SU-DHL-6 (cell line): ENCODE data around the gene ZNF710.

Experiments
- H2AFZ ChIP-seq: fragments of 200-600 bp; sonication (generic); 2 replicates; pipeline ENCODE4 v1.6.1; 2014; ENCODE audit warnings: low read depth, mild to moderate bottlenecking, moderate library complexity, mixed read lengths, antibody characterized with exemption, low read length; ENCODE audit not compliant: severe bottlenecking
- H3F3A ChIP-seq: fragments of 200-600 bp; shearing (Covaris generic); 2 replicates; pipeline ENCODE4 v1.6.0; 2016; ENCODE audit warnings: antibody characterized with exemption, mild to moderate bottlenecking; ENCODE audit not compliant: insufficient read depth
- H3K27ac ChIP-seq: fragments of 200-600 bp; sonication (generic); 2 replicates; pipeline ENCODE4 v1.5.1; 2016; ENCODE audit warnings: low read depth, mild to moderate bottlenecking, low read length, moderate library complexity, mixed read lengths
- H3K27me3 ChIP-seq: fragments of 200-600 bp; sonication (generic), shearing (Covaris generic); 2 replicates; pipeline ENCODE4 v1.6.0; 2014; ENCODE audit warnings: mild to moderate bottlenecking, low read length
- H3K36me3 ChIP-seq: fragments of 200-600 bp; sonication (generic); 2 replicates; pipeline ENCODE4 v1.6.1; 2014; ENCODE audit warnings: mild to moderate bottlenecking, low read length, mixed read lengths
- H3K4me2 ChIP-seq: fragments of 300-600, 200-600 bp; shearing (Covaris generic), sonication (generic); 2 replicates; pipeline ENCODE4 v1.6.0; 2014; ENCODE audit warnings: low read length, low read depth, mild to moderate bottlenecking; ENCODE audit not compliant: poor library complexity, severe bottlenecking
- H3K4me3 ChIP-seq: fragments of 200-600 bp; sonication (generic); 2 replicates; pipeline ENCODE4 v1.5.1; 2014; ENCODE audit warnings: antibody characterized with exemption, low read length, mild to moderate bottlenecking, mixed read lengths; ENCODE audit not compliant: insufficient read depth, poor library complexity, severe bottlenecking
- H3K79me2 ChIP-seq: fragments of 200-600 bp; sonication (generic); 2 replicates; pipeline ENCODE4 v1.6.1; 2014; ENCODE audit warnings: mild to moderate bottlenecking, low read length, moderate library complexity; ENCODE audit not compliant: insufficient read depth
- H3K9ac ChIP-seq: fragments of 200-600 bp; sonication (generic); 2 replicates; pipeline ENCODE4 v1.7.0; 2014; ENCODE audit warnings: mild to moderate bottlenecking, low read length
- H3K9me2 ChIP-seq: fragments of 200-600 bp; sonication (generic); replicated peaks from 2 replicates; pipeline ENCODE4 v1.6.1; 2014; ENCODE audit warnings: low read length; ENCODE audit not compliant: insufficient read depth
- H3K9me3 ChIP-seq: fragments of 200-600 bp; sonication (generic); 2 replicates; pipeline ENCODE4 v1.6.1; 2014; ENCODE audit warnings: low read length, mixed read lengths; ENCODE audit not compliant: insufficient read depth
- H4K20me1 ChIP-seq: fragments of 200-600 bp; sonication (generic); 2 replicates; pipeline ENCODE4 v1.6.1; 2014; ENCODE audit warnings: low read depth, mild to moderate bottlenecking, antibody characterized with exemption, low read length, moderate library complexity, mixed read lengths
- CTCF ChIP-seq: fragments of 200-600 bp; sonication (generic); IDR thresholded peaks from one replicate; pipeline ENCODE4 v1.5.1; 2017; ENCODE audit warnings: antibody characterized with exemption, mild to moderate bottlenecking, low read length, moderate library complexity; ENCODE audit not compliant: insufficient read depth, poor library complexity, severe bottlenecking
- EZH2phosphoT487 ChIP-seq: fragments of 200-600 bp; sonication (generic), shearing (Covaris generic); conservative IDR thresholded peaks from 2 replicates; pipeline ENCODE4 v1.6.1; 2018; ENCODE audit warnings: mild to moderate bottlenecking, antibody characterized with exemption, low read length, moderate library complexity, mixed read lengths

ZNF710 gene

GRCh38 chr15:90119367-90119766, 118.2 kb downstream of the ZNF710 start:
- TF ChIP-seq EZH2phosphoT487 (no peak), CTCF (no peak)

GRCh38 chr15:90121086-90121485, 120.0 kb downstream of the ZNF710 start:
- Histone ChIP-seq H3K36me3 (no peaks in the 10 kb centered on the region), H3F3A (no peaks in the 10 kb centered on the region), H3K9me2 (no peaks in the 10 kb centered on the region), H3K9me3 (no peaks in the 10 kb centered on the region), H3K79me2 (no peaks in the 10 kb centered on the region), H3K4me2 (no peak overlapping the region), H3K9ac (no peak overlapping the region), H3K27ac (no peak overlapping the region), H3K4me3 (no peak overlapping the region), H3K27me3 (no peaks in the 10 kb centered on the region), H4K20me1 (no peaks in the 10 kb centered on the region), H2AFZ (no peak overlapping the region)
- no peak for TF ChIP-seq CTCF
- no peak for TF ChIP-seq EZH2phosphoT487

More at GRCh38 chr15:90119367-90119766, 118.2 kb downstream of the ZNF710 start:
- Histone ChIP-seq H3K27me3 (no peaks in the 10 kb centered on the region), H3K36me3 (no peaks in the 10 kb centered on the region), H3K79me2 (no peaks in the 10 kb centered on the region), H3K9me3 (peaks cover 7% of the 10 kb centered on the region; the same call in 1 of the 2 replicates), H3K4me3 (no peak overlapping the region), H3K4me2 (no peak overlapping the region), H3K9ac (no peak overlapping the region), H3F3A (no peaks in the 10 kb centered on the region), H3K9me2 (no peaks in the 10 kb centered on the region), H2AFZ (no peak overlapping the region), H3K27ac (no peak overlapping the region), H4K20me1 (no peaks in the 10 kb centered on the region)

GRCh38 chr15:90124507-90124906, 123.4 kb downstream of the ZNF710 start:
- H3F3A ChIP-seq: no peaks in the 10 kb centered on the region
- H3K9me3 ChIP-seq: no peaks in the 10 kb centered on the region
- no peak overlapping the region for H2AFZ ChIP-seq
- H3K79me2 ChIP-seq: no peaks in the 10 kb centered on the region
- no peak overlapping the region for H3K9ac ChIP-seq
- no peak overlapping the region for H3K4me2 ChIP-seq
- H3K36me3 ChIP-seq: no peaks in the 10 kb centered on the region
- no peak overlapping the region for H3K27ac ChIP-seq
- TF ChIP-seq EZH2phosphoT487: no peak
- TF ChIP-seq CTCF: no peak
- H3K27me3 ChIP-seq: no peaks in the 10 kb centered on the region
- H3K9me2 ChIP-seq: no peaks in the 10 kb centered on the region
- H3K4me3 ChIP-seq: no peak overlapping the region
- H4K20me1 ChIP-seq: no peaks in the 10 kb centered on the region
